Suprapubic skin (tissue), 4 donors: ENCODE results near the gene GLG1. TPM values are rescaled to one million over a fixed set of nuclear protein-coding genes. Genes with fewer than 3 reads are reported as not detected.

Experiments
- DNase-seq, 2 donors: peaks; one replicate each; pipeline ENCODE4 v3.0.0-alpha.2; 2019; ENCODE audit warnings: low spot score in 2 of 2
- H3K27ac ChIP-seq: fragments of 200-600 bp; sonication (generic); one replicate; pipeline ENCODE4 v1.5.1; 2019
- H3K27me3 ChIP-seq: fragments of 200-600 bp; sonication (generic); one replicate; pipeline ENCODE4 v1.5.1; 2019
- H3K36me3 ChIP-seq: fragments of 200-600 bp; sonication (generic); one replicate; pipeline ENCODE4 v1.5.1; 2019
- H3K4me1 ChIP-seq: fragments of 200-600 bp; sonication (generic); one replicate; pipeline ENCODE4 v1.5.1; 2019
- H3K4me3 ChIP-seq: fragments of 200-600 bp; sonication (generic); one replicate; pipeline ENCODE4 v1.5.1; 2019; ENCODE audit warnings: mild to moderate bottlenecking
- H3K9me3 ChIP-seq: fragments of 200-600 bp; sonication (generic); one replicate; pipeline ENCODE4 v1.5.1; 2019
- CTCF ChIP-seq, 2 donors: fragments of 200-600 bp in 1 of 2; fragments of 450-650 bp in 1 of 2; sonication (generic) in 1 of 2; IDR thresholded peaks; one replicate each; pipeline ENCODE4 v1.5.1; 2016 to 2019; ENCODE audit warnings: antibody characterized with exemption in 2 of 2, mild to moderate bottlenecking in 1 of 2, moderate library complexity in 1 of 2
- EP300 ChIP-seq: sonication (generic); formaldehyde crosslinking; IDR thresholded peaks from one replicate; pipeline ENCODE4 v1.6.1; 2017; ENCODE audit warnings: antibody characterized with exemption
- POLR2A ChIP-seq, 2 donors: fragments of 450-650 bp; IDR thresholded peaks; one replicate each; pipeline ENCODE4 v1.6.1; 2017; ENCODE audit warnings: antibody characterized with exemption in 2 of 2, mild to moderate bottlenecking in 2 of 2, moderate library complexity in 2 of 2
- POLR2AphosphoS5 ChIP-seq, 3 donors: sonication (generic); formaldehyde crosslinking; IDR thresholded peaks; one replicate each; pipeline ENCODE4 v1.6.1; 2017; ENCODE audit warnings: antibody characterized with exemption in 3 of 3
- WGBS: methylation state at CpG from one replicate; pipeline ENCODE4 v1.1.5; 2018; 5-methylcytosine and 5-hydroxymethylcytosine counted together
- total RNA-seq, 4 donors: library from RNA; depleted of rRNA; stranded (reverse); fragments of >200 nt; gene quantifications; one replicate each; pipeline ENCODE4 v1.1.0, GENCODE V29; 2016

GLG1 gene
- total RNA-seq, 4 donors from 2014 or later: 62.5 to 160 (median 89.6) TPM

DNA sequence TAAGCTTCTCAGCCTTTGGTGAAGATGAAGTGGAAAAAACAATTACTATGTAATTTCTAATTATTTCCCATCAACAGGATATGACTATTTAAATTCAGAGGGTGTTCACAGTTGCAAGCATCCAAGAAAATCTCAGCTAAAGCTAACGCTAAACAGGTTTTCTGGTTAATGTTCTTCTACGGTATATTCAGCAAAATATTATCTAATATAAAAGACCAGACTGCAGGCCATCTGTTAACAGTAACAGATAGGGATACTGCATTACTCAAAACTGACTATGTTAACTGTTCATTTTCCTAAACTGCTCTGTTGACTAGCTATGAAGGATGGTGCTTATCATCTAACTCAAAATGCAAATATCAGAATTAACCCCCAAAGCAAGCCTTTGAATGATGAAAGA is 32.8 kb downstream of the GLG1 start:
- WGBS: 57% methylated on average over 2 of the region's 2 CpGs
- H3K27me3 ChIP-seq: no peaks in the 10 kb centered on the region
- H3K27ac ChIP-seq: no peak overlapping the region
- TF ChIP-seq POLR2AphosphoS5 (IDR thresholded peaks at IDR 0.05): no peak
- TF ChIP-seq POLR2A (IDR thresholded peaks at IDR 0.05): no peak
- TF ChIP-seq EP300: no peak
- no peak for TF ChIP-seq CTCF (IDR thresholded peaks at IDR 0.05)
- DNase-seq: no peak
- H3K9me3 ChIP-seq: no peaks in the 10 kb centered on the region
- no peaks in the 10 kb centered on the region for H3K36me3 ChIP-seq
- no peak overlapping the region for H3K4me3 ChIP-seq
- H3K4me1 ChIP-seq: peaks cover 12% of the 10 kb centered on the region

DNA sequence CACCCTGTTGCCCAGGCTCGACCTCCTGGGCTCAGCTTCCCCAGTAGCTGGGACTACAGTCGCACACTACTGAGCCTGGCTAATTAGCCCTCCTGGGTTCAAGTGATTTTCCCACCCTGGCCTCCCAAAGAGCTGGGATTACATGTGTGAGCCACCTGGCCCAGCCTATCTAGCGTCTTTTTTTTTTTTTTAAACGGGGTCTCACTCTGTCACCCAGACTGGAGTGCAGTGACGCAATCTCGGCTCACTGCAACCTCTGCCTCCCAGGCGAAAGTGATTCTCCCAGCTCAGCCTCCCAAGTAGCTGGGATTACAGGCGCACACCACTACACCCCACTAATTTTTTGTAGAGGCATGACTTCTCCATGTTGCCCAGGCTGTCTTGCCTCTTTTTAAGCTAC is 33.3 kb downstream of the GLG1 start:
- H3K36me3 ChIP-seq: no peaks in the 10 kb centered on the region
- 78% methylated on average over 8 of the region's 8 CpGs for WGBS
- H3K27ac ChIP-seq: no peak overlapping the region
- TF ChIP-seq EP300: no peak
- no peak for TF ChIP-seq POLR2AphosphoS5 (IDR thresholded peaks at IDR 0.05)
- TF ChIP-seq CTCF (IDR thresholded peaks at IDR 0.05): no peak
- no peak for TF ChIP-seq POLR2A (IDR thresholded peaks at IDR 0.05)
- no peaks in the 10 kb centered on the region for H3K9me3 ChIP-seq
- H3K4me1 ChIP-seq: peaks cover 13% of the 10 kb centered on the region
- DNase-seq: no peak
- H3K27me3 ChIP-seq: no peaks in the 10 kb centered on the region
- H3K4me3 ChIP-seq: no peak overlapping the region

DNA sequence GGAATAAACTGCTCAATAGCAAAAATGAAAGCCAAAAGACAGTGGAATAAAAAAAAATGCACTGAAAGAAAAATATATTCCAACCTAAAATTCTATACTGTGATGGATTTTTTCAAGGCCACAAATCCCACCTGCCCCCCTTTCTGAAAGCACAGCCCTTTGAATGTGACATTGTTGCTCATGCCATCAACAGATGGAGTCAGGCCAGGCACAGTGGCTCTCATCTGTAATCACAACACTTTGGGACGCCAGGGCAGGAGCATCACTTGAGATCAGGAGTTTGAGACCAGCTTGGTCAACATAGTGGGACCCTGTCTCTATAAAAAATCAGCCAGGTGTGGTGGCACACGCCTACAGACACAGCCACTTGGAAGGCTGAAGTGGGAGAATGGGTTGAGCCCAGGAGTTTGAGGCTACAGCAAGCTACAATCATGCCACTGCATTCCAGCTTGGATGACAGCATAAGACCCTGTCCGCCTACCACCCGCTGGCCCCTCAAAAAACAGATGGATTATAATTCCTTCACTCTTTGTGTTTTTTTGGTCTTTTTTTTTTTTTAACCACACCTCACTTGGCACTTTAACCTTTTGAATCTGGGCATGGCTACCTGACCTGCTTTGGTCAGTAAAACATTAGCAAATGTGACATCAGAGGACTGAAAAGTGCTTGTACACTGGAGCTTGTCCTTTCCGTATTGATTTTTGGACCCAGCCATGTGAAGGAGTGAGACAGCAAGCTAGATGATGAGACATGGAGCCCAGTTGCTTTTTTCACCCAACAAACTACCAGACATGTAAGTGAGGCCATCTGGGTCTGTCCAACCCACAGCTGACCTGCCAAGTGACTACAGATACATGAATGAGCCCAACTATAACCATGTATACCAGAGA is 36.3 kb downstream of the GLG1 start:
- Histone ChIP-seq H3K4me1 (peaks cover 12% of the 10 kb centered on the region), H3K27me3 (no peaks in the 10 kb centered on the region), H3K27ac (no peak overlapping the region), H3K9me3 (no peaks in the 10 kb centered on the region), H3K4me3 (no peak overlapping the region), H3K36me3 (no peaks in the 10 kb centered on the region)
- no peak for TF ChIP-seq POLR2A (IDR thresholded peaks at IDR 0.05)
- no peak for TF ChIP-seq POLR2AphosphoS5 (IDR thresholded peaks at IDR 0.05)
- no peak for TF ChIP-seq CTCF (IDR thresholded peaks at IDR 0.05)
- TF ChIP-seq EP300: no peak
- WGBS: 93% methylated on average over 5 of the region's 5 CpGs
- no peak for DNase-seq

- Histone ChIP-seq H3K36me3 (no peaks in the 10 kb centered on the region), H3K4me3 (no peak overlapping the region), H3K27ac (no peak overlapping the region), H3K27me3 (no peaks in the 10 kb centered on the region), H3K4me1 (peaks cover 8% of the 10 kb centered on the region), H3K9me3 (no peaks in the 10 kb centered on the region)
- no peak for DNase-seq
- WGBS: 72% methylated on average over 5 of the region's 5 CpGs
- TF ChIP-seq EP300: no peak
- no peak for TF ChIP-seq CTCF (IDR thresholded peaks at IDR 0.05)
- no peak for TF ChIP-seq POLR2A (IDR thresholded peaks at IDR 0.05)
- TF ChIP-seq POLR2AphosphoS5 (IDR thresholded peaks at IDR 0.05): no peak
These were observed 37.8 kb downstream of the GLG1 start for GRCh38 chr16:74568961-74569631.

- Histone ChIP-seq H3K27me3 (no peaks in the 10 kb centered on the region), H3K4me3 (no peak overlapping the region), H3K9me3 (no peaks in the 10 kb centered on the region), H3K4me1 (peaks cover 8% of the 10 kb centered on the region), H3K36me3 (no peaks in the 10 kb centered on the region), H3K27ac (no peak overlapping the region)
- DNase-seq: no peak
- 79% methylated on average over 2 of the region's 2 CpGs for WGBS
- TF ChIP-seq CTCF (IDR thresholded peaks at IDR 0.05) (no peak), POLR2AphosphoS5 (IDR thresholded peaks at IDR 0.05) (no peak), EP300 (no peak), POLR2A (IDR thresholded peaks at IDR 0.05) (no peak)
These were observed 39.0 kb downstream of the GLG1 start for GRCh38 chr16:74567901-74568300.
